ENCODE measurements around the gene CDH23.

The CDH23 gene

GRCh38 chr10:71806704-71807556, 410.2 kb downstream of the CDH23 start:
- Histone ChIP-seq H3K27ac (ENCODE audit: low read length) (no peak overlapping the region), H3K9me2 (replicated peaks; ENCODE audit: insufficient read depth, low read length) (no peaks in the 10 kb centered on the region), H3K36me3 (replicated peaks; ENCODE audit: insufficient read depth, low read length) (no peaks in the 10 kb centered on the region), H3K4me3 (ENCODE audit: low read length) (no peak overlapping the region), H4K20me1 (ENCODE audit: insufficient read depth, low read length) (no peaks in the 10 kb centered on the region), H3K9ac (ENCODE audit: low read length) (no peak overlapping the region), H3K9me3 (replicated peaks; ENCODE audit: insufficient read depth, low read length) (no peaks in the 10 kb centered on the region), H3K79me2 (ENCODE audit: low read length) (no peaks in the 10 kb centered on the region), H3K4me2 (ENCODE audit: low read depth, low read length) (no peak overlapping the region), H3F3A (ENCODE audit: insufficient read depth, low read length) (no peaks in the 10 kb centered on the region), H3K27me3 (replicated peaks; ENCODE audit: insufficient read depth, low read length) (peaks cover 4% of the 10 kb centered on the region; the same call in 1 of the 2 replicates), H3K4me1 (ENCODE audit: low read length) (no peaks in the 10 kb centered on the region), H2AFZ (ENCODE audit: low read length) (no peak overlapping the region)
- no peak for TF ChIP-seq CTCF (IDR thresholded peaks at IDR 0.05; ENCODE audit: low read length)
- DNase-seq, result no peak

- Histone ChIP-seq H3K9me2 (replicated peaks; ENCODE audit: insufficient read depth, low read length) (no peaks in the 10 kb centered on the region), H3F3A (ENCODE audit: insufficient read depth, low read length) (no peaks in the 10 kb centered on the region), H3K27me3 (replicated peaks; ENCODE audit: insufficient read depth, low read length) (peaks cover 4% of the 10 kb centered on the region; the same call in 1 of the 2 replicates), H3K79me2 (ENCODE audit: low read length) (no peaks in the 10 kb centered on the region), H3K9ac (ENCODE audit: low read length) (no peak overlapping the region), H3K27ac (ENCODE audit: low read length) (no peak overlapping the region), H3K4me3 (ENCODE audit: low read length) (no peak overlapping the region), H3K4me1 (ENCODE audit: low read length) (no peaks in the 10 kb centered on the region), H3K9me3 (replicated peaks; ENCODE audit: insufficient read depth, low read length) (no peaks in the 10 kb centered on the region), H2AFZ (ENCODE audit: low read length) (no peak overlapping the region), H4K20me1 (ENCODE audit: insufficient read depth, low read length) (no peaks in the 10 kb centered on the region), H3K36me3 (replicated peaks; ENCODE audit: insufficient read depth, low read length) (no peaks in the 10 kb centered on the region), H3K4me2 (ENCODE audit: low read depth, low read length) (no peak overlapping the region)
- TF ChIP-seq EZH2phosphoT487 (IDR thresholded peaks at IDR 0.05; ENCODE audit: low read length), result no peak
- TF ChIP-seq EZH2 (optimal IDR thresholded peaks at IDR 0.05; ENCODE audit: low read depth, low read length), result no peak
- TF ChIP-seq CTCF (IDR thresholded peaks at IDR 0.05; ENCODE audit: low read length), result no peak
- no peak for DNase-seq
Measured at GRCh38 chr10:71807557-71808510, 411.1 kb downstream of the CDH23 start.

- H2AFZ ChIP-seq (ENCODE audit: low read length), result no peak overlapping the region
- no peaks in the 10 kb centered on the region for H3K9me3 ChIP-seq (replicated peaks; ENCODE audit: insufficient read depth, low read length)
- no peak overlapping the region for H3K4me2 ChIP-seq (ENCODE audit: low read depth, low read length)
- H3K27me3 ChIP-seq (replicated peaks; ENCODE audit: insufficient read depth, low read length), result no peaks in the 10 kb centered on the region
- H4K20me1 ChIP-seq (ENCODE audit: insufficient read depth, low read length), result no peaks in the 10 kb centered on the region
- no peak overlapping the region for H3K9ac ChIP-seq (ENCODE audit: low read length)
- no peak overlapping the region for H3K4me3 ChIP-seq (ENCODE audit: low read length)
- no peaks in the 10 kb centered on the region for H3K36me3 ChIP-seq (replicated peaks; ENCODE audit: insufficient read depth, low read length)
- H3F3A ChIP-seq (ENCODE audit: insufficient read depth, low read length), result no peaks in the 10 kb centered on the region
- DNase-seq, result no peak
- no peaks in the 10 kb centered on the region for H3K79me2 ChIP-seq (ENCODE audit: low read length)
- no peak overlapping the region for H3K27ac ChIP-seq (ENCODE audit: low read length)
- no peaks in the 10 kb centered on the region for H3K9me2 ChIP-seq (replicated peaks; ENCODE audit: insufficient read depth, low read length)
- no peaks in the 10 kb centered on the region for H3K4me1 ChIP-seq (ENCODE audit: low read length)
- TF ChIP-seq EZH2 (optimal IDR thresholded peaks at IDR 0.05; ENCODE audit: low read depth, low read length), result no peak
- TF ChIP-seq EZH2phosphoT487 (IDR thresholded peaks at IDR 0.05; ENCODE audit: low read length), result no peak
- no peak for TF ChIP-seq CTCF (IDR thresholded peaks at IDR 0.05; ENCODE audit: low read length)
Measured at GRCh38 chr10:71809628-71810027, 412.9 kb downstream of the CDH23 start.

Data from MM.1S (cell line).